ENCODE data around the gene PPM1J.

The PPM1J gene

DNA sequence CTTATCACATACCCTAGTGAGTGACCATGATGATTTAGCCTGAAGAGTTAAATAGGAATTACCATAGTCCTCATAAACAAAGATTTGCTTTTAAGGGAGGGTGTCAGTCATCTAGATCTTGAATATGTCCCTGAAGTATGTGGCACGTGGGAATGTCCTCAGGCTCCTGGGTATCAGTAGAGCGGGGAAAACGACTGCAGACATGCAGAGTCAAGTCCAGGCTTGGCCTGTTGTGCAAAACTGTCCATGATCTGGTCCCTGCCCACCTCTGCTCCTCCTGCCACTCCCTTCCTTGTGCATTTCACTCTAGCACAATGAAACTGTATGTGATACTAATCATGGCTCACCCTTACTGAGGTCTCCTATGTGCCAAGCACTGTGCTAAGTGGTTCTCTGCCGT lies 27.8 kb downstream of the PPM1J start:
- in situ Hi-C loops (cut with HindIII; ENCODE audit: low sequenced_read_pairs) = no loop called here
- TF ChIP-seq, protein P1, sequence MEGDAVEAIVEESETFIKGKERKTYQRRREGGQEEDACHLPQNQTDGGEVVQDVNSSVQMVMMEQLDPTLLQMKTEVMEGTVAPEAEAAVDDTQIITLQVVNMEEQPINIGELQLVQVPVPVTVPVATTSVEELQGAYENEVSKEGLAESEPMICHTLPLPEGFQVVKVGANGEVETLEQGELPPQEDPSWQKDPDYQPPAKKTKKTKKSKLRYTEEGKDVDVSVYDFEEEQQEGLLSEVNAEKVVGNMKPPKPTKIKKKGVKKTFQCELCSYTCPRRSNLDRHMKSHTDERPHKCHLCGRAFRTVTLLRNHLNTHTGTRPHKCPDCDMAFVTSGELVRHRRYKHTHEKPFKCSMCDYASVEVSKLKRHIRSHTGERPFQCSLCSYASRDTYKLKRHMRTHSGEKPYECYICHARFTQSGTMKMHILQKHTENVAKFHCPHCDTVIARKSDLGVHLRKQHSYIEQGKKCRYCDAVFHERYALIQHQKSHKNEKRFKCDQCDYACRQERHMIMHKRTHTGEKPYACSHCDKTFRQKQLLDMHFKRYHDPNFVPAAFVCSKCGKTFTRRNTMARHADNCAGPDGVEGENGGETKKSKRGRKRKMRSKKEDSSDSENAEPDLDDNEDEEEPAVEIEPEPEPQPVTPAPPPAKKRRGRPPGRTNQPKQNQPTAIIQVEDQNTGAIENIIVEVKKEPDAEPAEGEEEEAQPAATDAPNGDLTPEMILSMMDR (IDR thresholded peaks at IDR 0.05; ENCODE audit: low read depth, low read length) = no peak
- DNase-seq (ENCODE audit: low read depth, low spot score) = no peak
- no peak overlapping the region for H3K4me3 ChIP-seq (ENCODE audit: low read depth, low read length)

DNA sequence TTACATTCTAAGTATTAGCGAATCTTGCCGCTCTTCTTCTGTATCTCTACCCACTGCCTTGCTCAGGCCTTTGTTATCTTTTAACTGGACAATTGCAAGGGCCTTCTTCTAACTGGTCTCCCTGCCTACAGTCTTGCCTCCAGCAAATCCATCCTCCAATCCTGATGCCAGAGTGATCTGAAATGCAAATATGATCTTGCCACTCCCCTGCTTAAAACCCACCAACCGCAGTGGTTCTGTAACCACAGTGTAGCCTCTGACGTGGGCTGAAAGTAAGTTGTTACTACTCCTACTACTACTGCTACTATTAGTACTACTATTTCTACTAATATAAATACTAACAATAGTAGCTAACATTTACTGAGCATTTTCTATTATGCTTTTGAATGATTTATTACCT lies 28.3 kb downstream of the PPM1J start:
- H3K4me3 ChIP-seq (ENCODE audit: low read depth, low read length) = no peak overlapping the region
- TF ChIP-seq, protein P1 (IDR thresholded peaks at IDR 0.05; ENCODE audit: low read depth, low read length) = no peak
- in situ Hi-C loops (cut with HindIII; ENCODE audit: low sequenced_read_pairs) = no loop called here
- DNase-seq (ENCODE audit: low read depth, low spot score) = no peak

- TF ChIP-seq, protein P1 (IDR thresholded peaks at IDR 0.05; ENCODE audit: low read depth, low read length) = no peak
- DNase-seq (ENCODE audit: low read depth, low spot score) = no peak
- in situ Hi-C loops (cut with HindIII; ENCODE audit: low sequenced_read_pairs) = no loop called here
- H3K4me3 ChIP-seq (ENCODE audit: low read depth, low read length) = no peak overlapping the region
These were observed 28.7 kb downstream of the PPM1J start for GRCh38 chr1:112686417-112686816.

GRCh38 chr1:112685913-112686312 lies 29.2 kb downstream of the PPM1J start:
- no peak overlapping the region for H3K4me3 ChIP-seq (ENCODE audit: low read depth, low read length)
- DNase-seq (ENCODE audit: low read depth, low spot score) = no peak
- in situ Hi-C loops (cut with HindIII; ENCODE audit: low sequenced_read_pairs) = no loop called here
- TF ChIP-seq, protein P1 (IDR thresholded peaks at IDR 0.05; ENCODE audit: low read depth, low read length) = no peak

DNA sequence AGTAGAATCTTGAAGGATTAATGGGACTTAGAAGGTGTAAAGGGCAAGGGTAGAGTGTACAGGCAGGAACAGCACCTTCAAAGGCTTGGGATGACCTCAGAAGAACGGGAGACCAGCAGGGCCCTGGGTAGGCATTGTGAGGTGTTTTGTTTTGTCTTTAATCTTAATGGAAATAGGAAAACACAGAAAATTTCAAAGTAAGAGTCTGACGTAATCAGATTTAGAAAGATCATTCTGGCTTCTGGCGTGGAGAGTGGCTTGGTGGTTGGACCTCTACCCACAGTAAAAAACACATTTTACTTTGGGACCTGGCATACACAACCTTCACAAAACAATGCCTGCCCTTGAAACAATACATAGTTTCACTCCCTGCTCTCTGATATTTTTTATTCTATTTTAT lies 36.5 kb downstream of the PPM1J start:
- in situ Hi-C loops (cut with HindIII; ENCODE audit: low sequenced_read_pairs) = no loop called here
- DNase-seq (ENCODE audit: low read depth, low spot score) = no peak
- TF ChIP-seq, protein P1 (IDR thresholded peaks at IDR 0.05; ENCODE audit: low read depth, low read length) = no peak
- H3K4me3 ChIP-seq (ENCODE audit: low read depth, low read length) = no peak overlapping the region

GRCh38 chr1:112677501-112677900 lies 37.6 kb downstream of the PPM1J start:
- TF ChIP-seq, protein P1 (IDR thresholded peaks at IDR 0.05; ENCODE audit: low read depth, low read length) = no peak
- in situ Hi-C loops (cut with HindIII; ENCODE audit: low sequenced_read_pairs) = no loop called here
- H3K4me3 ChIP-seq (ENCODE audit: low read depth, low read length) = no peak overlapping the region

GRCh38 chr1:112676543-112676942 lies 38.6 kb downstream of the PPM1J start:
- TF ChIP-seq, protein P1 (IDR thresholded peaks at IDR 0.05; ENCODE audit: low read depth, low read length) = no peak
- no peak overlapping the region for H3K4me3 ChIP-seq (ENCODE audit: low read depth, low read length)
- in situ Hi-C loops (cut with HindIII; ENCODE audit: low sequenced_read_pairs) = no loop called here
- DNase-seq (ENCODE audit: low read depth, low spot score) = no peak

More at GRCh38 chr1:112677501-112677900, 37.6 kb downstream of the PPM1J start:
- no peak for DNase-seq (ENCODE audit: low read depth, low spot score)
